Measurements from ENCODE around the gene COL13A1. TPM values are rescaled to one million over a fixed set of nuclear protein-coding genes. Genes with fewer than 3 reads are reported as not detected.

The COL13A1 gene
- total RNA-seq, 1 donor from 2014 or later, result 9.5 TPM

GRCh38 chr10:69854511-69855345, 53.0 kb downstream of the COL13A1 start:
- no peaks in the 10 kb centered on the region for H3K27me3 Mint-ChIP-seq (ENCODE audit: low read depth)
- H3K9me3 Mint-ChIP-seq, result no peaks in the 10 kb centered on the region
- H3K27ac Mint-ChIP-seq (ENCODE audit: unreplicated experiment), result no peak overlapping the region
- H3K4me1 Mint-ChIP-seq, result peaks cover 55% of the 10 kb centered on the region
- H3K4me3 Mint-ChIP-seq, result no peak overlapping the region
- no peaks in the 10 kb centered on the region for H3K36me3 Mint-ChIP-seq (ENCODE audit: low read depth)
- no peak for TF ChIP-seq CTCF (conservative IDR thresholded peaks at IDR 0.05)
- no peak for DNase-seq (ENCODE audit: low read depth, low spot score)

DNA sequence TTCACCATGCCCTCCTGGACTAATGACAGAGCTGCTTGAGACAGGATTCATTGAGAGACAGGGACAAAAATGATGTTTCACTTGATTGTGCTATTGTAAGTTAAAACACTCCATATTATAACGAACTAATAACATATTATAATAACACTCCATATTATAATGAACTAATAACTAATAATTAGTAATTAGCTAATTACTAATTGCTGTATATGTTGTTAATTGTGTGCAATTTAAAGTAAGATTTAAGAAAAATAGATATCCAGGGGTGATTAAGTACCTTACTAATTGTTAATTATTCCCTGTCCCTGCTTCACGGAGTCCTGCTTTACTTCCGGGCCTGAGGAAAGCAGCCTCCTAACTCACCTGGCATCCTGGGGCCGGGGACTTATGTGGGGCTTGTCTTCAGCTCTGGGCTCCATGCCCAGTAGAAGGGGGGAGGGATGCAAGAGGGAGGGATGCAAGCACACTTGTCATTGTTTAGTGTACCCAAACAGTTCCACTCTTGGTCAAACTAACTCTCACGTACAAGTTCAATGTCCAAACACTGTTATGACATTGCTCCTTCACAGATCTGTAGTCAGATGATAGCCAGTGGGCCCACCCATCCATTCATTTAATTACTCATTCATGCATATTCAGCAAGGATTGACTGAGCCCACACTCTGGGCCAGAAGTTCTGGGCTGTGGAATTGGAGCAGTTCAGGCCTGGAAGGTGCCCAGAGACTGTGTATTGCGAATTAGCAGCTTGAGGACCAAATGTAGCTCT, 53.8 kb downstream of the COL13A1 start:
- DNase-seq (ENCODE audit: low read depth, low spot score), result no peak
- Mint-ChIP-seq H3K27me3 (ENCODE audit: low read depth) (no peaks in the 10 kb centered on the region), H3K36me3 (ENCODE audit: low read depth) (no peaks in the 10 kb centered on the region), H3K27ac (ENCODE audit: unreplicated experiment) (no peak overlapping the region), H3K4me1 (peaks cover 56% of the 10 kb centered on the region), H3K4me3 (no peak overlapping the region), H3K9me3 (no peaks in the 10 kb centered on the region)
- no peak for TF ChIP-seq CTCF (conservative IDR thresholded peaks at IDR 0.05)

DNA sequence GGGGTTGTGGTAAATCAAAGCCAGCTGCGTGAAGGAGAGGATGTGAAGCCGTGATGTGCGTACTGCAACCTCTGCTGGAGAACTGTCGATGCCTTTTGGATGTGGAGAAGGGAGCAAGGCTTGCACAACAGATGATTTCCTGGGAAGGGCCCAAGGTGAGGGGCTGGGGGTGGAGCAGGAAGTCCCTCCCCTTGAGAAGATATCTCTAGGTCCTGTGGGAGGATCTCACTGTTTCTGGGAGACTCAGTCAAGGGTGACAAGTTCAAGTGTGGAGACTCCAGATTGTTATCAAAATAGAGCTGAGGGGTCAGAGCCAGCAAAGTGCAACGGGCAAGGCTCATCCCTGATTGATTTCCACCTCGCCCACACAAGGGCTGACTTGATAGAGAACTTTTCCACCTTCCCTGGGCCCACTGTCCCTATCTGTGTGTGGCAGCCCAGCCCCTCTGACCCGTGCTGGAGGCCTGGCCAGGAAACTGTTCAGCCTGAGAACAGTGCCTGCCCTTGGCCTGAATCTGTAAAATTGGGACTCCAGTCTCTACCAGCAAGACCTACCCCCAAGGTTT, 55.0 kb downstream of the COL13A1 start:
- TF ChIP-seq CTCF (conservative IDR thresholded peaks at IDR 0.05), result no peak
- no peaks in the 10 kb centered on the region for H3K36me3 Mint-ChIP-seq (ENCODE audit: low read depth)
- no peak overlapping the region for H3K27ac Mint-ChIP-seq (ENCODE audit: unreplicated experiment)
- no peaks in the 10 kb centered on the region for H3K27me3 Mint-ChIP-seq (ENCODE audit: low read depth)
- DNase-seq (ENCODE audit: low read depth, low spot score), result no peak
- H3K4me3 Mint-ChIP-seq, result no peak overlapping the region
- H3K9me3 Mint-ChIP-seq, result no peaks in the 10 kb centered on the region
- peaks cover 59% of the 10 kb centered on the region for H3K4me1 Mint-ChIP-seq

GRCh38 chr10:69858201-69858600, 56.5 kb downstream of the COL13A1 start:
- Mint-ChIP-seq H3K9me3 (no peaks in the 10 kb centered on the region), H3K27me3 (ENCODE audit: low read depth) (no peaks in the 10 kb centered on the region), H3K36me3 (ENCODE audit: low read depth) (no peaks in the 10 kb centered on the region), H3K4me1 (peaks cover 64% of the 10 kb centered on the region), H3K27ac (ENCODE audit: unreplicated experiment) (no peak overlapping the region), H3K4me3 (no peak overlapping the region)
- no peak for TF ChIP-seq CTCF (conservative IDR thresholded peaks at IDR 0.05)
- no peak for DNase-seq (ENCODE audit: low read depth, low spot score)

DNA sequence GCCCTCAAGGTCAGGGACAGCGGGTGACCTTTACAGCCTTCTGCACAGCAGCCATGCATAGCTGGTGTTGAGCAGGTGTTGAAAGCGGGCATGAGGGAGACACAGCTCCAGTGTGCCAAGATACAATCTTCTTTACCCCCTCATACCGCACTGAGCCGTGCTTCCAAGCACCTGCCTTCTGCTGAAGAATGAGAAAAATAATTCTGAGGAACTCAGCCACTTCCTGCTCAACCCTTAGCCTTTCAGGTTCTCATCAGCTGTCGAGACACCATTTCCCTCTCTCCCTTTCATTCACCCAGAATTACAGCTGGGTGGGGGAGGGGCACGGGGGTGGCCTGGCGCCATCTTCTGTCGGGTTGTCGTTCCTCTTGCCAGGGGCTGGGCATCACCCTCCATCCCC, 58.6 kb downstream of the COL13A1 start:
- DNase-seq (ENCODE audit: low read depth, low spot score), result no peak
- no peaks in the 10 kb centered on the region for H3K9me3 Mint-ChIP-seq
- peaks cover 78% of the 10 kb centered on the region for H3K4me1 Mint-ChIP-seq
- H3K27ac Mint-ChIP-seq (ENCODE audit: unreplicated experiment), result no peak overlapping the region
- H3K27me3 Mint-ChIP-seq (ENCODE audit: low read depth), result no peaks in the 10 kb centered on the region
- no peak for TF ChIP-seq CTCF (conservative IDR thresholded peaks at IDR 0.05)
- H3K36me3 Mint-ChIP-seq (ENCODE audit: low read depth), result no peaks in the 10 kb centered on the region
- no peak overlapping the region for H3K4me3 Mint-ChIP-seq

All from neural crest cell (in vitro differentiated cells).